Activated T-helper 1 cell treated with anti-CD3 and anti-CD28 coated beads, Interleukin-12 subunit alpha, Interleukin-12 subunit beta, Interleukin-2, Interleukin-4 antibody, amounts not matched to agents 30 ng/mL and 10 ng/mL and 1 ng/mL, durations not matched to agents 14 hours and 24 hours and 36 hours (primary cell): ENCODE results near the gene PRKAR1B. TPM values are rescaled to one million over a fixed set of nuclear protein-coding genes. Genes with fewer than 3 reads are reported as not detected.

Experiments
- DNase-seq: peaks from one replicate; pipeline ENCODE4 v3.0.0; 2021; ENCODE audit warnings: low spot score
- H3K27ac Mint-ChIP-seq: one replicate; pipeline ENCODE4 v1.8.0; 2021; ENCODE audit warnings: mild to moderate bottlenecking, mixed read lengths
- H3K27me3 Mint-ChIP-seq: one replicate; pipeline ENCODE4 v1.8.0; 2022; ENCODE audit warnings: mild to moderate bottlenecking, moderate library complexity, mixed read lengths; ENCODE audit not compliant: insufficient read depth
- H3K36me3 Mint-ChIP-seq: one replicate; pipeline ENCODE4 v1.8.0; 2021; ENCODE audit warnings: low read depth, mixed read lengths
- H3K4me1 Mint-ChIP-seq: one replicate; pipeline ENCODE4 v1.8.0; 2021; ENCODE audit warnings: low read depth, mixed read lengths
- H3K4me3 Mint-ChIP-seq: one replicate; pipeline ENCODE4 v1.8.0; 2021; ENCODE audit warnings: mild to moderate bottlenecking, moderate library complexity, mixed read lengths
- H3K9me3 Mint-ChIP-seq: one replicate; pipeline ENCODE4 v1.8.0; 2021; ENCODE audit warnings: mixed read lengths
- intact Hi-C: fragments of 100-400 bp; cut with micrococcal nuclease; formaldehyde crosslinking; loops from one replicate; pipeline ENCODE4 v1.15.1; 2024
- total RNA-seq: library from RNA; stranded (reverse); gene quantifications from 2 replicates; pipeline ENCODE4 v1.2.3, GENCODE V29; 2022

PRKAR1B gene
- total RNA-seq, 1 donor from 2014 or later = 37.8 TPM

GRCh38 chr7:543501-544337 is 183.4 kb downstream of the PRKAR1B start:
- DNase-seq = no peak
- Mint-ChIP-seq H3K4me3 (no peak overlapping the region), H3K9me3 (peaks cover 5% of the 10 kb centered on the region), H3K36me3 (no peaks in the 10 kb centered on the region), H3K4me1 (no peaks in the 10 kb centered on the region), H3K27me3 (no peaks in the 10 kb centered on the region), H3K27ac (no peak overlapping the region)
- intact Hi-C loops = no loop called here

- Mint-ChIP-seq H3K27me3 (no peaks in the 10 kb centered on the region), H3K4me1 (no peaks in the 10 kb centered on the region), H3K4me3 (no peak overlapping the region), H3K27ac (no peak overlapping the region), H3K9me3 (peaks cover 5% of the 10 kb centered on the region), H3K36me3 (no peaks in the 10 kb centered on the region)
- intact Hi-C loops = no loop called here
- DNase-seq = no peak
These were observed 184.2 kb downstream of the PRKAR1B start for GRCh38 chr7:542713-543500.

- no peak overlapping the region for H3K27ac Mint-ChIP-seq
- H3K36me3 Mint-ChIP-seq = no peaks in the 10 kb centered on the region
- H3K27me3 Mint-ChIP-seq = no peaks in the 10 kb centered on the region
- no peaks in the 10 kb centered on the region for H3K4me1 Mint-ChIP-seq
- no peak for DNase-seq
- H3K4me3 Mint-ChIP-seq = no peak overlapping the region
- H3K9me3 Mint-ChIP-seq = peaks cover 5% of the 10 kb centered on the region
- intact Hi-C loops = no loop called here
These were observed 184.9 kb downstream of the PRKAR1B start for GRCh38 chr7:542131-542712.

GRCh38 chr7:541661-542060 is 185.4 kb downstream of the PRKAR1B start:
- Mint-ChIP-seq H3K4me1 (no peaks in the 10 kb centered on the region), H3K27ac (no peak overlapping the region), H3K9me3 (peaks cover 5% of the 10 kb centered on the region), H3K27me3 (no peaks in the 10 kb centered on the region), H3K4me3 (no peak overlapping the region), H3K36me3 (no peaks in the 10 kb centered on the region)
- no peak for DNase-seq
- intact Hi-C loops = no loop called here

- H3K27ac Mint-ChIP-seq = no peak overlapping the region
- intact Hi-C loops = no loop called here
- DNase-seq = no peak
- no peak overlapping the region for H3K4me3 Mint-ChIP-seq
- H3K36me3 Mint-ChIP-seq = no peaks in the 10 kb centered on the region
- no peaks in the 10 kb centered on the region for H3K27me3 Mint-ChIP-seq
- H3K4me1 Mint-ChIP-seq = no peaks in the 10 kb centered on the region
- peaks cover 5% of the 10 kb centered on the region for H3K9me3 Mint-ChIP-seq
These were observed 186.1 kb downstream of the PRKAR1B start for GRCh38 chr7:540997-541396.

- no peak for DNase-seq
- no peaks in the 10 kb centered on the region for H3K4me1 Mint-ChIP-seq
- no peak overlapping the region for H3K27ac Mint-ChIP-seq
- H3K27me3 Mint-ChIP-seq = no peaks in the 10 kb centered on the region
- H3K36me3 Mint-ChIP-seq = no peaks in the 10 kb centered on the region
- H3K4me3 Mint-ChIP-seq = no peak overlapping the region
- intact Hi-C loops = no loop called here
- peaks cover 5% of the 10 kb centered on the region for H3K9me3 Mint-ChIP-seq
These were observed 186.5 kb downstream of the PRKAR1B start for GRCh38 chr7:540579-540978.

GRCh38 chr7:539731-540411 is 187.2 kb downstream of the PRKAR1B start:
- Mint-ChIP-seq H3K4me3 (no peak overlapping the region), H3K9me3 (no peaks in the 10 kb centered on the region), H3K27ac (no peak overlapping the region), H3K36me3 (no peaks in the 10 kb centered on the region), H3K4me1 (no peaks in the 10 kb centered on the region), H3K27me3 (no peaks in the 10 kb centered on the region)
- no peak for DNase-seq
- intact Hi-C loops = no loop called here

GRCh38 chr7:538764-539685 is 188.1 kb downstream of the PRKAR1B start:
- Mint-ChIP-seq H3K4me3 (no peak overlapping the region), H3K9me3 (no peaks in the 10 kb centered on the region), H3K36me3 (no peaks in the 10 kb centered on the region), H3K27ac (no peak overlapping the region), H3K4me1 (no peaks in the 10 kb centered on the region), H3K27me3 (no peaks in the 10 kb centered on the region)
- no peak for DNase-seq
- intact Hi-C loops = no loop called here

- no peak for DNase-seq
- H3K4me1 Mint-ChIP-seq = no peaks in the 10 kb centered on the region
- no peak overlapping the region for H3K4me3 Mint-ChIP-seq
- H3K27me3 Mint-ChIP-seq = no peaks in the 10 kb centered on the region
- intact Hi-C loops = no loop called here
- H3K9me3 Mint-ChIP-seq = no peaks in the 10 kb centered on the region
- no peak overlapping the region for H3K27ac Mint-ChIP-seq
- H3K36me3 Mint-ChIP-seq = no peaks in the 10 kb centered on the region
These were observed 189.0 kb downstream of the PRKAR1B start for GRCh38 chr7:537911-538634.

GRCh38 chr7:536231-536630 is 190.8 kb downstream of the PRKAR1B start:
- Mint-ChIP-seq H3K27ac (no peak overlapping the region), H3K4me1 (no peaks in the 10 kb centered on the region), H3K9me3 (no peaks in the 10 kb centered on the region), H3K4me3 (no peak overlapping the region), H3K36me3 (no peaks in the 10 kb centered on the region), H3K27me3 (no peaks in the 10 kb centered on the region)
- DNase-seq = no peak
- intact Hi-C loops = no loop called here

- intact Hi-C loops = no loop called here
- H3K4me3 Mint-ChIP-seq = no peak overlapping the region
- H3K4me1 Mint-ChIP-seq = no peaks in the 10 kb centered on the region
- no peak for DNase-seq
- H3K9me3 Mint-ChIP-seq = no peaks in the 10 kb centered on the region
- H3K36me3 Mint-ChIP-seq = no peaks in the 10 kb centered on the region
- no peak overlapping the region for H3K27ac Mint-ChIP-seq
- H3K27me3 Mint-ChIP-seq = peaks cover 3% of the 10 kb centered on the region
These were observed 192.1 kb downstream of the PRKAR1B start for GRCh38 chr7:534959-535358.
